LoVo (cell line): ENCODE results near the gene PLEKHA7.
"Not testable (repeated sequence)": the region's sequence is repeated elsewhere in the genome, so short reads cannot be mapped to it uniquely, and the experiment has no call there.

Source experiments
- DNase-seq: peaks from one replicate; pipeline ENCODE4 v3.0.0-alpha.2; 2016; ENCODE audit warnings: low spot score

PLEKHA7 gene

DNA sequence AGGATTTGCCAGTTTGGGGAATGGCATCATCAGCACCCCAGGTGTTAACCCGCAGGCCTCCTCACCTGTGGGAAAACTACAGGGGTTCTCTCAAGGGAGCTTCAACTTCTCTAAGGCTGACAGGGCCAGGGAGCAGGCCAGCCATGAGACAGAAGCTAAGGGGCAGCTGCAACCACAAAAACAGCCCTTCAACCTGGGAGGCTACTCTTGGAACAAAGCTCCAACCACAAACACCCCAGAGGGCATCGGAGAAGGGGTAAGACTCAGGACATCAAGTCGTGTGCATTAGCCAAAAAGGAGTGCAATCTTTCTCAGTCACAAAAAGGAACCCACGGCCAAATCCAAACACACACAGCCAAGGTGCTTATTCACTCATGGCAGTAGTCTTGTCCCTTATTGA is 103.0 kb downstream of the PLEKHA7 start:
- no peak for DNase-seq

DNA sequence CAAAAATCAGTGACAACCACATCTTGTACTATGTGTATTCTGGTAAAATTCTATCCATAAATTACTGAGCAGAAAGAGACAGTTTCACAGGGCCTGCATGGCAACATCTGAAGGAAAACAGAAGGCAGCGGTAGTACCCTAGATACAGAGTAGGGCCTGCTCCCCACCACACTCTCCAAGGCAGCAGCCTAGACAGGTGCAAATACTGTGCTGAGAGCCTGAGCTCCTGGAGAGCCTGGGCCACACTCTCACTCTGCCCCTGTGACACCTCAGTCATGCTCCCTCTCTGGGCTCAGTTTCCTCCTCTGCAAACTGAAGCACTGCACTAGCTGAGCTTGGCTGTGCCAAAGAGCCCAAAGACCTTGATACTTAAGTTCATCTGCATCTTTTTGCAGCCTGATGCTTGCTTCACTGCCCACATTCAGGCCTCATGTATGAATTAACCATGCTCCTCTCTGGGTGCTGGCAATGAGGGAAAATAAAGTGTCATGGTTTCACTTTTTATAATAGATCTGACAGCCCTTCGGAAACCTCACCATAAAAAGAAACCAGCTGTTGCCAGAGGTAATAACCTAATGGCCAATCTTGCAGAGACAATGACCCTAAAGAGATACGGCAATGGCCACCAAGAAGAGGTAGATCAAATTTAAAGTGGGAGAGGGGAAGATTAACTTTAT is 104.7 kb downstream of the PLEKHA7 start:
- DNase-seq = no peak

DNA sequence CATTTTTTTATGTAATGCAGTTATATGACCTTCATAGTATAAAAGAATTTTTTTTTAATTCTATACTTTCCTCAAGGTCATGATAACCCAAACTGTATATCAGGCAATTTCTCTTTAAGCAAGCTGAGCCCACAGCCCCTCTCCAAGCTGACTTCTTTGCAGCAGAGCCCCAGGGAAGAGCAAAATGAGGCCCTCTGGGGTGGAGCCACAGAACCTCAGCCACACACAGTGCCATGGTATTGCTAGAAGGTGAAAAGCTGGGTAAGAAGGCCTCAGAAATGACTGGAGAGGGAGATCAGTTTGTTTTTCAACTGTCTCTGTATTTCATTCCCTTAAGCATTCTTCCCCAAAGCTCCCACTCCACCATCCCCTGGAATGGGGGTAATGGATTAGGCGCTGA is 108.8 kb downstream of the PLEKHA7 start:
- no peak for DNase-seq

DNA sequence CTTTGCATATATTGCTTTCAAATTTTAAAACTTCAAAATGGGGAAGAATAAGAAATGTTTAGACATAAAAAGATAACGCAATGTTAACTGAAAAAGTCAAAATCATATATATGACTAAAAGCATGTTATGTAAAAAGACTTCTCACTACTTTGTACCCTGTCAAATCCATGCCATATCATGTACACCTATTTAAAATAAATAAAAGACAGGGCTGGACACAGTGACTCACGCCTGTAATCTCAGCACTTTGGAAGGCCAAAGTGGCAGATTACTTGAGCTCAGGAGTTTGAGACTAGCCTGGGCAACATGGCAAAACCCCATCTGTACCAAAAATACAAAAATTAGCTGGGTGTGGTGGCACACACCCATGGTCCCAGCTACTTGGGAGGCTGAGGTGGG is 109.5 kb downstream of the PLEKHA7 start:
- DNase-seq = not testable (repeated sequence)

DNA sequence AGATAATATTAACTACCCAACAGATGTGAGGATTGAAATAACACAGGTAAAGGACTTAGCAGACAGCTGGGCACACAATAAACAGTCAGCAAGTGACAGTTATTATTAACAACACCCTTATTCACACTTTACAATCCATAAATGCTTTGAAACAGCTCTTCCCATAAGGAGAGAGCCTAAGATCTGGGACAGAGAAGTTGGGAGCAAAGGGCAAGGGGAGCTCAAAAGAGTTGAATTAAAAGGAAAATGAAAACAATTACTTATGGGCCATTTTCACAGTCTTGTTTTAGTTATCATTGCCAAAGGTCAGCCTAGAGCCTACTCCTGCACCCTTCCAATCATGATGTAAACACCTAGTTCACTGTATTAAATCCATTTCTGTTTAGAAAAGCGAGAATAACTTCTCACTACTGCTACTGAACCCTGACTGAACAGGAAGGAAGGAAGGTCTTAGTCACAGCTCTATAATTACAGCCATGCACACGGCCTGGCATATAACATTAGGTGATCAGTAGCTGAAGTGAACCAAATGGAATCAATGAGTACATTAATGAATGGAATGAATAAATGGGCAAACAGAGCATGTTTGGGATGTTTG is 111.3 kb downstream of the PLEKHA7 start:
- DNase-seq = no peak

DNA sequence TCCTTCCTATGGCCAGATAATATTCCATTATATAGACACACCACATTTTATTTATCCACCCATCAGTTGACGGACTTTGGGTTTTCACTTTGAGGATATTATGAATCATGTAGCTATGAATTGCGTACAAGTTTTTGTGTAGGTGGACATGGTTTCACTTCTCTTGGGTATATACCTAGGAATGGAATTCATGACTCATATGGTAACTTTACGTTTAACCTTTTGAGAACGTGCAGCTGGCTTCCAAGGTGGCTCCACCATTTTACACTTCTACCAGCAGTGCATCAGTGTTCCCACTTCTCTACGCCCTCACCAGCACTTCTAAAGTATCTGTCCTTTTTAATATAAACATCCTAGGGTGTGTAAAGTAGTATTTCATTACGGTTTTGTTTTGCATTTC is 112.0 kb downstream of the PLEKHA7 start:
- DNase-seq = peak; percentile 58

DNA sequence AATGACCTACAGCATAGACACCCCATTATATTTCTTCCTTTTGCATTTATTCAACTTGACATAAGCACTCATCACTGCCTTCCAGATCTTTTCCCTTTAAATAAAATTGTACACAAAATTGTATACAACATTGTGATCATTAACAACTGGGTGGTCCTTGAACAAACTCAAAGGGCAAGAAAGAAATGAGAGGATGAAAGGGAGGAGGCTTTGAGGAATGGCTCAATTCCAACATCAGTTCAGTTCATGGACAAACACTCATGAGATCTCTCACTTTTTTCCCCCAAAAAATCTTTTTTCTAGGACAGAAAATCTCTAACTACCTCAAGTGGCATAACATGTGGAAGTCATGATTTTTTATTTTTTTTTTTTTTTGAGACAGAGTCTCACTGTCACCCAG is 113.7 kb downstream of the PLEKHA7 start:
- DNase-seq = no peak

DNA sequence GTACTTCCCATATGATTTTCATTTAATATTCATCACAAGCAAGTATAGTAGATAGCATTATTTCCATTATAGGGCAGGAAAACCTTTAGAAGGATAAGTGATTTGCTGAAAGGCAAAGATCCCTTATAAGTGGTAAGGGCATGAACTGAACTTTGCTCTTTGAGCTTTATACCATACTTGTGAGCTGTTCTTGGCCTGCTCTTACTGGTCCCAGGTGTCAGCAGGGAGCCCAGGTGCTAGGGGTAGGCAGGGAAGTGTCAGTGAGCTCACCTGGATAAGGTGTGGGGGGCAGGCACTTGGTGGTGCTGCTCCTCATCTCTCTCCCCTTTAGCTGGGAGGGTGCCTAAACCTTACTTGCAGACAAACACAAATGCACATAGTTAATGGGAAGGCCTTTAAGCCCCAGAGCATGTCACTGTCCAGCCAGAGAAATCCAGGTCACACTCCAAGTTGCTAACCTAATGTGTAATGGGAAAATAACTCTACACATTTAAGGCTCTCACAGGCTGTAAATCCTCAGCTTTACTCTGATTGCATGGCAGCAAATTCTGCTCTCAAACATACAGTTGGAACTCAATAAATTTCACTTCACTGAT is 114.4 kb downstream of the PLEKHA7 start:
- no peak for DNase-seq

DNA sequence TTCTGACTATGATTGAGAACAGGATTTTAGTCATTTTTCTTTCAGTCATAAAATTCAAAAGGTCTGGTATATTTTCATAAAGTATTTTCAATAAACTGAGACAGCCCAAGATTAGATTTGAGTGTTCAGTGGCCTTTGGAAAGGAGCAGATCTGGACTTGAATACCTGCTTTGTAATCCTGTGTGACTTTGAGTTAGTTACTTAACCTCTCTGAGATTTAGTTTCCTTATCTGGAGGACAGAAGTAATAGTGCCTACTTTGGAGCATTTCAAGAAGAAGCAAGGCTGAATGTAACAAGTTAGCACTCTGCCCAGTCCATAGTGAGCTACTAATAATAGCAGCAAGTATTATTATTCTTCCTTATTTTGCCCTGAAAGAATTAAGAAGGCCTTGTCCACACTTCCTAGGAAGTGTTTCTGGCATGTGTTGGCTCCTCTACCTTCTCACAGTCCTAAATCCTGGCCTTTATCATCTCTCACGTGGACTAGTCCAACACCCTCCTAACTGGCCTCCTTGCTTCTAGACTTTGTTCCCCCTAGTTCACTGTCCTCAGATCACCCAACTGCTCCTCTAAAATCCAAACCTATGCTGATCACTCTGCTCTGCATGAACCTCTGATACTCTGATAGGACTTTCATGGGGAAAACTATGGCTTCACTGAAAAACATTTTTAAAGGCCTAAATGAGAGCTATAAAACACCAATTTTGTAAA is 115.8 kb downstream of the PLEKHA7 start:
- DNase-seq = no peak

DNA sequence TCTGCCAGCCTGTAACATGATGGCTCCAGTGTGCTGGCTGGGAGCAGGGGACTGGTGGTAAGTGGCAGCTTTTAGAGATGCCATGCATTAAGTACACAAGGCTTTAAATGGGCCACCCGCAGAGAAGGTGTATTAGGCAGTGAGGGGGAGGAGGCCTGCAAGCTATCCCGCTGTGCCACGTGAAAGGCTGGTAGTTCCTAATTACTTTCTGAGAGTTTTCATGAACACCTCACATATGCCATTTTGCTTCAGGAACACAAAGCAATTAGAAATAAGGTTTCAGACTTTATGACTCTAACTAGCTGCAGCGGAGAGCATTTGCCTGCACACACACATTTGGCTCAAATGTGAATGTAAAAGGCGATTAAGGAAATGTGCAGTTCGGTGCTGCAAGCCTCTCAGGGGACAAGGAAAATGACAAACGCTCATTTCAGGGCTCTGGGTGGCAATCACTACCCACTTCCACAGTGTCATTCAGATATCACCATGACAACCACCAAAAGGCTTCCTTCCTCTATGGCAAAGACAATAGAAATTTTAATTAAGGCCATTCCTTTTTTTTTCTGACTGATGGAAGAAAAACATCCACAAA is 116.6 kb downstream of the PLEKHA7 start:
- DNase-seq = no peak

DNA sequence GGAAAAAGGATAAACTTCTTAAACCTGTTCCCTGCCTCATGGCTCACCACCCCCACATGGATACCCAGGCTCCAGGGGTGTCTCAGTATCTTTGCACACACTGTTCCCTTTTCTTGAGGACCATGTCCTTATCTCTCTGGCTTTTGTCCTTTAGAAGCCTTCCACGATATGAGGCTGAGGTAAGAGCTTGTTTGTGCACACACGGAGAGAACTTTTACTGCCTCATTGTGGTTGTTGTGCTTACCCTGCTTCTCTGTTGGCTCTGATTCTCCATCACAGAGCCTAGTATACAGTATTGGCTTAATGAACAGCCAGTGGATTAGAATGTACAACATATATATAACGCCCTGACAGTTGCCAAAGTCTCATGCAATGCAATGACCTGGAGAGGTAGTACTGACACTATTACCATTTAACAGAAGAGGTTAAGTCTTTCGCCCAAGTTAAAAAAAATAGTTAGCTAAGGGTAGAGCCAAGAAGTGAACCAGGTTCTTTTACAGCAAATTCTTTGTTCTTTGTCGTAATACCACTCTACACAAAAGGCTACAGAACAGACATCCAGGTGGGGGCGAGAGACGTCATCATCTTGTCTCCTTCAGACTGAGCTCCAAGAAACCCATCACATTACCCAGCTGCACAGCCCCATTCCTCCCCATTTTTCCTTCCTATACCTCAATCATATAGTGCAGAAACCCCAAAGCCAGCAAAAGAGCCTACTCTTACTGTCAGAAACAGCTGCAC is 117.3 kb downstream of the PLEKHA7 start:
- DNase-seq = no peak

DNA sequence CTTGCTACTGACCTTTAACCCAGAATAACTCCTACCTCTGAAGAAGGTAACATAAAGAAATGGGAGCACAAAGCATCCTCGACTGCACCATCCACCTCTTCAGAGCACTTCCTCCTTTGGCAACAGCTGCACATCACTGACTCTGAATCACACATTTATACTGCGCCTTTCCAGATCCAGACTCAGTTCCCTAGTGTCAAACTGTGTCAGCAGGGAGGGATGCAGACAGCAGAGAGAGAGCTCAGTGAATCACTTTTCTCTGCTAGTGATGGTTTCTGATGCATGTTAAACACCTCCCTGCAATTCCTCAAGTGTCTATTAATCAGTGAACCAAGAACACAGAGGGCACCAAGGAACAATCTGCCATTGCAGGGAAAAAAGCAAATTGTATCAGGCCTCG is 118.9 kb downstream of the PLEKHA7 start:
- DNase-seq = no peak

DNA sequence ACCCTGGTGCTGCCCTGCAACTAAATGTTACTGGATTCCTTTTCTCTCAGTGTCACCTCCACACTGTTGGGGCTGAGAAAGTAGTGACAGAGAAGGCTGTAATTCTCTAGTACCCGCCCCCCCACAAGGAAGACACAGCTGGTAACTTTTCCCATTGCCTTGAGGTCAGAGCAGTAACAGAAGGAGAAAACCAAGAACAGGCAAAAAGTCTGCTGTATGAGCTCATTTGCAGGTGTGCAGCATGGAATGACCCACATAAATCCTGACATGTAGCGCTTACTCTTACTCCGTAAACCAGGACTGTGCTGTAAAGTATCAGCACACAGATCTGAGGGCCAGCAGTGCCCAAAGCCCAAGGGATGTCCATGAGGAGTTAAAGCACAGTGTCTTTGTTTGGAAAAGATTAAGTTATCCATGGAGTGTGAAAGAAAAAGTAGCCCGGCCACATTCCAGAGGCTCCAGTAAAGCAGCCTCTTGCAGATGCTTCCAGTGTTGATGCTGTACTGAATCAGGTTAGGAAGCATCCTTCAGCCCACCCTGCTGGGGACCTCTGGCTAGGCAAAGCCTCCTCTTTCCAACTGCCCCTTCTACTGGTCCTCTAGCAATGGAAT is 120.7 kb downstream of the PLEKHA7 start:
- no peak for DNase-seq

DNA sequence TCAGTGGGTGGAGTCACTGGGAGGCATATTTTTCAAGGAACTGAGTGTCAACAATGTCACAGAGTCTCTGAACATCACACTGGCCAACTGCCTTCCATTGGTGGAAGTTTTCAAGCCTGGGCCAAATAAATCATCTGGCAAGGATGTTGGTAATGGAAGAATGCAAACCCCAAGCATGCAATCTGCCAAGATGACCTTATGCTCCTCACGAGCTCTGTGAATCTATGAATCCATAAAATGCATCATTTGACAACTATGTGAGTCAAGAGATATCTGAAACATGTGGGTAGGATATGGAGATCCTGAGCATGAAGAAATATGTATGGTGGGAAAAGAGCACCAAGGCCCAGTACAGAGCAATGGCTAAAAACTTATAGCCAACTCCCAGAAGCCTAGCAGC is 122.2 kb downstream of the PLEKHA7 start:
- no peak for DNase-seq

DNA sequence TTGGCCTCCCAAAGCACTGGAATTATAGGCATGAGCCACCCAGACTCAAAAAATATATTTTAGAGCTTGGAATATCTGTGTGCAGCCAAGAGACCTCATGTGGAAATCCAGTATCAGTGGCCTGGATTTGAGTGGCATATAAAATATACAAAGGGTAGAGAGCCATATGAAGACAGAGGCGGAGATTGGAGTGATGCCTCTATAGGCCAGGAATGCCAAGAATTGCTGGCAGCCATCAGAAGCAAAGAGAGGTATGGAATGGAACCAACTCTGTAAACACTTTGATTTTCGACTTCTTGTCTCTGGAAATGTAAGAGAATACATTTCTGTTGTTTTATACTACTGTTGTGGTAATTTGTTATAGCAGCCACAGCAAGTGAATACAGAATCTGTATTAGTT is 123.0 kb downstream of the PLEKHA7 start:
- DNase-seq = no peak

DNA sequence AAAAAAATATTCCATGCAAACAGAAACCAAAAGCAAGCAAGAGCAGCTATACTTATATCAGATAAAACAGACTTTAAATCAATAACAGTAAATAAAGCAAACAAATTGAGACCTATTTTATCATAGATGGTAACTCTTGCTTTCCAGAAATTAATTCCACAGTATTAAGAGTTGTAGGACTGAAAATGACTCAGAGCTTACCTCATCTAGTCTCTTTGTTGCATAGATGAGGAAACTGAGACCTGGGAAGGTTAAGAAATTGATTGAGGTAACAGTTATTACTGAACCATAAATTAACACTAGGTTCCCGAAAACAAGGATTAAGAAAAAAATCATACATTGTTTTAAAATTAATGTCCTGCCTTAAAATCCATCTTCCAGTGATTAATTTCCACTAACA is 123.8 kb downstream of the PLEKHA7 start:
- DNase-seq = no peak

DNA sequence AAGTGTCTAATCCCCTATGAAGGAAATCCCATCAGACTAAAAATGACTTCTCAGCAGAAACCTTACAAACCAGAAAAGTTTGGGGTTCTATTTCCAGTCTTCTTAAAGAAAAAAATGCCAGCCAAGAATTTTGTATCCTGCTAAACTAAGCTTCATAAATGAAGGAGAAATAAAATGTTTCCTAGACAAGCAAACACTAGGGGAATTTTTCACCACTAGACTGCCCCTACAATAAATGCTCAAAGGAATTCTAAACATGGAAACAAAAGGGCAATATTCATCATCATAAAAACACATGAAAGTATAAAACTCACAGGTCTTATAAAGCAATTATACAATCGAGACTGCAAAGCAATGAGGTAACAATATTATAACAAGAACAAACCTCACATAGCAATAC is 124.3 kb downstream of the PLEKHA7 start:
- no peak for DNase-seq

DNA sequence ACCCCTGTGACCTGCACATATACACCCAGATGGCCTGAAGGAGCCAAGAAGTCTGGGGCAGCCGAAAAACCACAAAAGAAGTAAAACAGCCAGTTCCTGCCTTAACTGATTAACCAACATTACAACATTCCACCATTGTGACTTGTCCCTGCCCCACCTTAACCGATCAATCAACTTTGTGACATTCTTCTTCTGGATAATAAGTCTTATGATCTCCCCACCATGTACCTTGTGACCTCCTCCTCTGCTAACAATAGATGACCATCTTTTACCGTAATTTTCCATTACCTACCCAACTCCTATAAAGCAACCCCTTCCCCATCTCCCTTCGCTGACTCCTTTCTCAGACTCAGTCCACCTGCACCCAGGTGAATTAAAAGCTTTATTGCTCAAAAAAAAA is 125.2 kb downstream of the PLEKHA7 start:
- not testable (repeated sequence) for DNase-seq

DNA sequence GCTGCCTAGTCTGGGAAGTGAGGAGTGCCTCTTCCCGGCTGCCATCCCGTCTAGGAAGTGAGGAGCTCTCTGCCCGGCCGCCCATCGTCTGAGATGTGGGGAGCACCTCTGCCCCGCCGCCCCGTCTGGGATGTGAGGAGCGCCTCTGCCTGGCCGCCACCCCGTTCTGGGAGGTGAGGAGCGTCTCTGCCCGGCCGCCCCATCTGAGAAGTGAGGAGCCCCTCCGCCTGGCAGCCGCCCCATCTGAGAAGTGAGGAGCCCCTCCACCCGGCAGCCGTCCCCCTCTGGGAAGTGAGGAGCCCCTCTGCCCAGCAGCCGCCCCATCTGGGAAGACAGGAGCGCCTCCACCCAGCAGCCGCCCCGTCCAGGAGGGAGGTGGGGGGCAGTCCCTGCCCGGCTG is 126.3 kb downstream of the PLEKHA7 start:
- not testable (repeated sequence) for DNase-seq

DNA sequence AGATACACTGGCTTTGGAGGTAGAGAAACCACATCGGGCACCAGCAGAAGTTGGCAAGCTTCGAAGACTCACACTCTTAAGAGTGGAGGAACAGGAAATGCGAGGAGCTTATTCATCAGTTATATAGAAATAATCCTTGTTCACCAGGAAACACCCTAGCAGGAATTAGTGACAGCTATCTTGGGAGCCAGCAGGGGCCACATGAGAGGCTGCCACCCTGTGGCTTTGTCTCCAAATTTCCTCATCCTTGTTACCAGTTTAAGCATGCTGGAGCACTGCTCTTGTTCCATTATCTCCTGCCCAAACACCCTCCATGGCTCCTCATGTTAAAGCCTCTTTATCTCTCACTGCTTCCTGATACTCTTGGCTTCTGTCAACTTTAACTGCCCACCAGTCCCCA is 131.0 kb downstream of the PLEKHA7 start:
- peak; percentile 42 for DNase-seq

DNA sequence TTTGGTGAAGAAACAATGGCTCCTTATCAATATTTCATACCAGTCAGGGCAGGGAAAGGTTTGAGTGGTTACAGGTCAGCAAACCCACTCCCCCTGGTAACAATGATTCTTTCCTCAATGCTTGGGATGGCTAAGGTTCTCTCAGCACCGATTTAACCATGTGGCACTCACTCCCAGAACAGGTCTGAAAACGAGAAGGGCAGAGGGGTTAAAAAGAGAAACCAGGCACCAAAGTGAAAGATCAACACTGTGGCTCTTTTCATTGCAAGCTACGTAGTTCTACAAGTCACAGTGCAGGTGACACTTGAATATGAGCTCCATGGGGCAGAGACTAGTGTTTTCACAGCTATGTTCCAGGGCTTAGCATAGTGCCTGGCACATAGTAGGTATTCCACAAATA is 132.4 kb downstream of the PLEKHA7 start:
- DNase-seq = no peak
